GM19240 (cell line): Measurements from ENCODE around the gene CCDC61.
A peak's percentile ranks its signal among the peaks of the same experiment; 100 is the strongest.

Experiments used
- DNase-seq: peaks from one replicate; pipeline ENCODE4 v3.0.0; 2011; ENCODE audit warnings: low spot score; ENCODE audit not compliant: insufficient read length

Gene CCDC61

GRCh38 chr19:45973553-45974338 lies 21.5 kb upstream of the CCDC61 start, which contains the start of gene NOVA2:
NOVA2 (minus strand) TSS chr19:45973865; CDS start chr19:45973351, 514 bp downstream.
- DNase-seq, result peak; percentile 43

DNA sequence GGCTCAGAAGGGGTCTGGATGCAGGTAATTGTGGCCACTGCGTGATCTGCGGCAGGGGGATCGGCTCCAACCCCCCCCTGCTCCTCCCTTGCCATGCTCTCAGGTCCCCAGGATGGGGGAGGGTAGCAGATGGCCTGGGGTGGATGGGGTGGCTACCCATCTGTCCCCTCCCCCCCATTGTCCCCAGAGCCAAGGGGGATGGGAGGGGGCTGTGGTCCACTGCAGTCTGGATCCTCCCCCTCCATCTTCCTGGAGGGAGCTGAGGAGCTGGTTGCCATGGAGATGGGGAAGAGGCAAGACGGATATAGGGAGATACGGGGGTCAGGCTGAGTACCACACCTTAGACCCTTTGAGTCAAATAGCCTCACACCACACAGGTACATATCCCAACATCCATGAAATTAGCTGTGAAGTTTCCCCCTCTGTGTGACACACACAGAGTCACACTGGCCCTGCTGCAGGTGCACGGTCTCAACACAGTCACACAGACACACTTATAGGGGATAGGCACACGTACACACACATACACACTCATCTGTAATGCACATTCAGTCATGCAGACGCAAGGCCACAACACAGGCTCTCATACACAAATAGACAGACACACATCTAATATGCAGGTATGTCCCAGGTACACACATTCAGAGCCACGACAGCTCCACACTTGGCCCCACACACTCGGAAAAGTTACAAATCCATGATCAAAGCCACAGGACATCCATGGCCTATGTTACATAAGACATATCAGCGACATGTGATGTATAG lies 19.8 kb upstream of the CCDC61 start:
- no peak for DNase-seq

- no peak for DNase-seq
Observed at GRCh38 chr19:45976178-45976577, 19.1 kb upstream of the CCDC61 start.

- no peak for DNase-seq
Observed at GRCh38 chr19:45978156-45978555, 17.1 kb upstream of the CCDC61 start.

GRCh38 chr19:45981350-45981749 lies 13.9 kb upstream of the CCDC61 start:
- no peak for DNase-seq

- DNase-seq, result no peak
Observed at GRCh38 chr19:45985321-45985720, 9.9 kb upstream of the CCDC61 start.

DNA sequence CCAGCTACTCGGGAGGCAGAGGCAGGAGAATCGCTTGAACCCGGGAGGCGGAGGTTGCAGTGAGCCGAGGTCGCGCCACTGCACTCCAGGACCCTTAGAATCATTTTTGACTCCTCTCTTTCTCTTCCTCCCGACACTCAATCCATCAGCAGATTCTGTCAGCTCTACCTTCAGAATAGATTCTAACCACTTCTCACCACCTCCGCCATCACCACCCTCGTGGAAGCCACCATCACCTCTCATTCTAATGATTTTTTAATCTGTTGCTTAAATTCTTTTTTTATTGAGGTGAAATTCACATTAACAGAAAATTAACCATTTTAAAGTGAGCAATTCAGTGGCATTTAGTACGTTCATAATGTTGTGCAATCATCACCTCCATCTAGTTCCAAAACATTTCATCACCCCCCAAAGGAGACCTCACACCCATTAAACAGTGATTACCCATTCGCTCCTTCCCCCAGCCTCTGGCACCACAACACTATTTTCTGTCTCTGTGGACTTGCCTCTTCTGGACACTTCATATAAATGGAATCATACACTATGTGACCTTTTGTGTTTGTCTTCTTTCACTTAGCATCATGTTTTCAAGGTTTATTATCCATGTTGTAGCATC lies 5.0 kb upstream of the CCDC61 start:
- no peak for DNase-seq

DNA sequence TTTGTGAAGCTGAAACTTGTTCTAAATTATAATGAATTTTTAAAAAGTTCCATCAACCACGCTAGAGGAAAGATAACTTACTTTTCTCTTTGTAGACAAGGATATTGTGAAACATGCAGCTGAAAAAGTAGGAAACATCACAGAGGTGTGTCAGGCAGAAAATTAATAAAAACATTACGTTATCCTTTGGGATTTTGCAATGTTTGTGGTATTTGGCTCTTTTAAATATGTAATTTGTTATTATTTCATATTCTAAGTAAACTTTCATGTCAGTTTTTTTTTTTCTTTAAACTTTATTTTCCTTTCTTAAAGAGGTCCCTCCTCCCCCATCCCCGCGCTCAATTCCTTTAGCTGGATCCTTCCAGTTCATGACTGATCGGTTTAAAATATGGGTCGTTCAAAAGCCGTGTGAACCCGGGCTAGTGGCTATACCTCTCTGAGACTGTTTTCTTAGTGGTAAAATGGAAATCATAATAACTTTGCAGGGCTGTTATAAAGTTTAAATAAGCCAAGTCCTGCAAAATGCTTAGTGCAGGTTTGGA lies 740 bp upstream of the CCDC61 start:
- DNase-seq, result no peak

GRCh38 chr19:45995715-45996385 lies 583 bp downstream of the CCDC61 start:
- DNase-seq, result no peak

GRCh38 chr19:45996933-45997332 lies 1.7 kb downstream of the CCDC61 start:
- DNase-seq, result no peak

- no peak for DNase-seq
Observed at GRCh38 chr19:45998834-45999233, 3.6 kb downstream of the CCDC61 start.

- DNase-seq, result no peak
Observed at GRCh38 chr19:45999653-46000121, 4.4 kb downstream of the CCDC61 start.

GRCh38 chr19:46000491-46001246 lies 5.4 kb downstream of the CCDC61 start:
- peak; percentile 60 for DNase-seq

DNA sequence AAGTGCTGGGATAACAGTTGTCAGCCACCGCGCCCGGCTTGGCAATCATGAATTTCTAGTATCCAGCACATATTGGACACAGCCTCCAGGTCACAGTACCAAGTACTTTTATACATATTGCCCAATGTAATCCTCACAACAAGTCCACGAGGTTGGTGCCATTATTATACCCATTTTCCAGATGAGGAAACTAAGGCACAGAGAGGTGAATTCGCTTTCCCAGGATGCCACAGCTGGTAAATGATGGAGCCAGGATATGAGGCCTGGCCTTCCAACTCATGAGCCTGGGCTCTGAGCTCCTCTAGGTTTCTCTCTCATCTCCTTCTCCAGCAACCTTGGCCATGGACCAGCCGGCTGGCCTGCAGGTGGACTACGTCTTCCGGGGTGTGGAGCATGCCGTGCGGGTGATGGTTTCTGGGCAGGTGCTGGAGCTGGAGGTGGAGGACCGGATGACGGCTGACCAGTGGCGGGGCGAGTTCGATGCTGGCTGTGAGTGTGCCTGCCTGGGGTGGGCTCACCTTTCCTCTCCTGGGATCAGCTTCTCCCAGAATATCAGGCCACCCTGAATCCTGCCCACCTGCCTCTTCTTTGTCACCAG lies 7.5 kb downstream of the CCDC61 start:
- no peak for DNase-seq

- DNase-seq, result no peak
Observed at GRCh38 chr19:46006411-46006810, 11.1 kb downstream of the CCDC61 start.

- no peak for DNase-seq
Observed at GRCh38 chr19:46009530-46010510, 14.6 kb downstream of the CCDC61 start.

GRCh38 chr19:46014534-46014933 lies 19.3 kb downstream of the CCDC61 start:
- no peak for DNase-seq

DNA sequence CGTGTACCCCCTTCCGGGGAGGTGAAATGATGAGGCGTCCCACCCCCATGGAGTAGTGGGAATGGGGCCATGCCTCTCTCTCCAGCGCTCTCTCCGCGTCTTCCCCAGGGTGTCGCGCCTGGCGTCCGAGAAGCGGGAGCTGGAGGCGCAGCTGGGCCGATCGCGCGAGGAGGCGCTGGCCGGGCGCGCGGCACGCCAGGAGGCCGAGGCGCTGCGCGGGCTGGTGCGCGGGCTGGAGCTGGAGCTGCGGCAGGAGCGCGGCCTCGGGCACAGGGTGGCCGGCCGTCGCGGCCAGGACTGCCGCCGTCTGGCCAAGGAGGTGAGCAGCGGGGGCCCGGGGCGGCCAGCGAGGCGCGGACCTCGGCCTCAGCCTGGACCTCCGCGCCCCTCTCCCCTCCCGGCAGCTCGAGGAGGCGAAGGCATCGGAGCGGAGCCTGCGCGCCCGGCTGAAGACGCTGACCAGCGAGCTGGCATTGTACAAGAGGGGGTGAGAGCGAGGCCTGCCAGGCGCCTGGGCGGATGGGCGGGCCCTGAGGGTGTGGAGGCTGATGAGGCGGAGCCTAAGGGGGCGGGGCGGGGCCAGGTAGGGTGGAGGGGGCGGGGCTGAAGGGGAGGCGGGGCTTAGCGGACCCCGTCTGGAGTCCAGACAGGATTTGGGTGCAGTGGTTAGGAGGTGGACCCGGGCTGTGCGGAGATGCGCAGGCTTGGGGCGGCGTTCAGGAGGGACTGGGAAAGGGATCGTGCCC lies 19.8 kb downstream of the CCDC61 start:
- DNase-seq, result no peak
